Measurements from ENCODE around the gene IMPG1.

DNA sequence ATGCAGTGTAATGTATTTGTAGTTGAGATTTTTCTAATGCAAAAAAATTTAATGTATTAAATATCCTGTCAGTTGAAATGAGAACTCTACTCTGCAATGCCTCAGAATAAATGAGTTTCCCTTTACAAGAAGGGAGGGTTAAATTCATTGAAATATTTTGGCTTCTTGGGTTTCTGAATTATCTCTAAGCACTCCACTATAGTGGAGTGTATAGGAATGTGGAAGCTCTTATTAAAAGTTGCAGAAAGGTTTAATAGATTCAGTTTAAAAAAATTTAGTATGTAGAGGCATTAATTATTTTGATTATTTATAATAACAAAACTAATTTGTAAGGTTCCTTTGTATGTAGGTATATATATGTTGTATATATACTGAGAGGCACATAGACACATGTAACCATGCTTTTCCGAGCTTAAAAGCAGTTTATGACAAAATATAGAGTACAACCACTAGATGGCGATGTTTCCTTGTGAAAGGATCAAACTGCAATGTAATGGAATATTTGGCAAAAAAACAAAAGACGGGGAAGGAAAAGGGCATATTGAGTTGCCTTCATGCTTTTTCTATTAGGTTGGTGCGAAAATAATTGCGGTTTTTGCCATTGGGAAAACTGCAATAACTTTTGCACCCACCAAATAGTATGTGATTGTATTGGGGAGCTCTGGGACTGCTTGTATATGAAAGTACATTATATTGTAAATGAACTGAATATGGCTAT is 179.2 kb downstream of the IMPG1 start:
- TF ChIP-seq, protein P1, sequence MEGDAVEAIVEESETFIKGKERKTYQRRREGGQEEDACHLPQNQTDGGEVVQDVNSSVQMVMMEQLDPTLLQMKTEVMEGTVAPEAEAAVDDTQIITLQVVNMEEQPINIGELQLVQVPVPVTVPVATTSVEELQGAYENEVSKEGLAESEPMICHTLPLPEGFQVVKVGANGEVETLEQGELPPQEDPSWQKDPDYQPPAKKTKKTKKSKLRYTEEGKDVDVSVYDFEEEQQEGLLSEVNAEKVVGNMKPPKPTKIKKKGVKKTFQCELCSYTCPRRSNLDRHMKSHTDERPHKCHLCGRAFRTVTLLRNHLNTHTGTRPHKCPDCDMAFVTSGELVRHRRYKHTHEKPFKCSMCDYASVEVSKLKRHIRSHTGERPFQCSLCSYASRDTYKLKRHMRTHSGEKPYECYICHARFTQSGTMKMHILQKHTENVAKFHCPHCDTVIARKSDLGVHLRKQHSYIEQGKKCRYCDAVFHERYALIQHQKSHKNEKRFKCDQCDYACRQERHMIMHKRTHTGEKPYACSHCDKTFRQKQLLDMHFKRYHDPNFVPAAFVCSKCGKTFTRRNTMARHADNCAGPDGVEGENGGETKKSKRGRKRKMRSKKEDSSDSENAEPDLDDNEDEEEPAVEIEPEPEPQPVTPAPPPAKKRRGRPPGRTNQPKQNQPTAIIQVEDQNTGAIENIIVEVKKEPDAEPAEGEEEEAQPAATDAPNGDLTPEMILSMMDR (IDR thresholded peaks at IDR 0.05; ENCODE audit: low read depth, low read length): peak; percentile 51
- TF ChIP-seq POLR2A (IDR thresholded peaks at IDR 0.05; ENCODE audit: extremely low read depth, insufficient read length): no peak
- TF ChIP-seq, protein P2, sequence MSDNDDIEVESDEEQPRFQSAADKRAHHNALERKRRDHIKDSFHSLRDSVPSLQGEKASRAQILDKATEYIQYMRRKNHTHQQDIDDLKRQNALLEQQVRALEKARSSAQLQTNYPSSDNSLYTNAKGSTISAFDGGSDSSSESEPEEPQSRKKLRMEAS (IDR thresholded peaks at IDR 0.05; ENCODE audit: low read depth, low read length): no peak
